ENCODE measurements around the gene ULK3. TPM values are rescaled to one million over a fixed set of nuclear protein-coding genes. Genes with fewer than 3 reads are reported as not detected.

The ULK3 gene
- total RNA-seq, 2 donors from 2014 or later = 48.5 to 53.8 TPM

DNA sequence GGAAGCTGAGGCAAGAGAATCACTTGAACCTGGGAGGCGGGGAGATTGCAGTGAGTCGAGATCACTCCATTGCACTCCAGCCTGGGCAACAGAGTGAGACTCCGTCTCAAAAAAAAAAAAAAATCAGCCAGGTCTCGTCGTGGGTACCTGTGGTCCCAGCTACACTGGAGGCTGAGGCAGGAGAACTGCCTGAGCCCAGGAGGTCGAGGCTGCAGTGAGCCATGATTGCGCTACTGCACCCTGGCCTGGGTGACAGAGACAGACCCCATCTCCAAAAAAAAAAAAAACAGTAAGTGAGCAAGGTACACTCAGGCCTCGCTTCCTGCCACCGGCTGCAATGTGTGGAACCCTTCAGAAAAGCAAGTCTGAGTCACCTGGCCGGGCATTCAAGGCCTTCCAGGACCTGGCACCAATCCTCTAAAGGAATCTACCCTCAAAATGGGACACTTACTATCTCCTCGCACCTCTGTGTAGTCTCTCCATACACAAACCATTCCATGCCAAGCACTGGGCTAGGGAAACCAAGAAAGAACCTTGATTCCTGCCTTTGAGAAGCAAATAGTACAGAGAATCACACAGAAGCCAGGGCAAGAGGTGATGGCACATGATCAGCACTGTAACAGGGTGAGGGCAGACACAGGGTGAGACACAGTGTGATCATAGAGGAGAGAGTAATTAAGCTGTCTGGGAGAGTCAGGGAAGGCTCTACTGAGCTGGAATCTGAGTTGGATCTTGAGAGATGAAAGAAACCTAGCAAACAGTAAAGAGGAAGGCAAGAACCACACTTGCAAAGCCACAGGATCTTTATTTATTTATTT lies 20.5 kb upstream of the ULK3 start:
- ATAC-seq (replicated peaks in 1 of 2) (peak; percentile 67 to 77), DNase-seq (no peak)
- H3K27ac Mint-ChIP-seq = peak overlapping the region; percentile 58
- H3K36me3 Mint-ChIP-seq (ENCODE audit: insufficient read depth in 2 of 2) = peaks cover 2 to 6% of the 10 kb centered on the region in 2 donors
- H3K4me1 Mint-ChIP-seq (ENCODE audit: low read depth) = peaks cover 68% of the 10 kb centered on the region
- H3K27me3 Mint-ChIP-seq (ENCODE audit: low read depth) = no peaks in the 10 kb centered on the region
- peak overlapping the region in 1 of 2 donors; percentile 0 for H3K4me3 Mint-ChIP-seq
- H3K9me3 Mint-ChIP-seq = no peaks in the 10 kb centered on the region

DNA sequence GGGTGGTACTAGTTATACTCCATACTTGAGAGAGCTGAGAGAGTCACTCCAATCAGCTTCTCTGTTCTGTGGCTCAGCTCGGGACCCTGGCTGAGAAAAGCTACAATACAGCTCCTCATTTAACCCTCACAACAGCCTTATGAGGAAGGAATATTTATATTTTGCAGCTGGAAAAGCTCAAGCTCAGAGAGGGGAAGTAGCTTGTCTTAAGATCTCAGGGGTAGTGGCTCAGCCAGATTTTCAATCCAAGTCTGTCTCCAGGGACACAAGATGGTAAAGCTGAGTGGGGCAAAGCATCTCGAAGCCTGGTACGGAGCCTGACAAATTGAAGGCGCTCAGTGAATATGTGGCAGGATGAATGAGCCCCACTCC lies 15.4 kb upstream of the ULK3 start:
- Mint-ChIP-seq H3K27ac (peak overlapping the region; percentile 88), H3K4me3 (peak overlapping the region in 1 of 2 donors; percentile 44), H3K27me3 (ENCODE audit: low read depth) (no peaks in the 10 kb centered on the region), H3K9me3 (no peaks in the 10 kb centered on the region), H3K4me1 (ENCODE audit: low read depth) (peaks cover 41% of the 10 kb centered on the region), H3K36me3 (ENCODE audit: insufficient read depth in 2 of 2) (peaks cover 0 to 5% of the 10 kb centered on the region in 2 donors)
- ATAC-seq (replicated peaks in 1 of 2) (peak in 1 of 2 donors; percentile 22), DNase-seq (no peak)

DNA sequence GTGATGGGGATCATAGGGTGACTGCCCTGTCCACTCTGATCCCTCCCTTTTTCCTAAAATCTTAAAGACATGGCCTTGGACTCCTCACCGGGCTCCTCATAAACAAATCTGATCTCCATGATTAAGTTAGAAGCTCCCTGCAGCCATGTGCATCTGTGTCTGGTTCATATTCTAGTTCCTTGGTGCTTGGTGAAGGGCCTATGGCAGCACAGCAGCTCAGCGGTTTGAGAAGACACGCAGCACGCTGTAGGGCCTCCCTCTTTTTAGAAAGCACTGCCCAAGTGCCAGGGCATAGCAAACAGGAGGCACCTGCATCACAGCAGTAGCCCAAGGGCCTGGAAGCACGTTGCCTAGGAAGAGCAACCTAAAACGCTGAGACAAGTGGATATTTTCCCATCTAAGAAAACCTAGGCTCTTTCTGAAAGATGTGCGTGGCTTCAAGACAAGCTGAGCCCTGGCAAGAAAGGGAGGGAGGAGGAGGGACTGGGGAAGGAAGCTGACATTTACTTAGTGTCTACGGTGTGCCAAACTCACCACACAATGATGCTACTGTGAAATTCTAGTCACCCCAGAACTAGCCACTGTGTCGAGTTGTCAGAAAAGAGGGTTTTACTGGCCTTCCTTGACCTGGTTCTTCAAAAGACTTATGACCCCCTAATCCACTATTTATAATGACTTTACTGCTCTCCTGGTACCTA lies 14.9 kb upstream of the ULK3 start:
- no peaks in the 10 kb centered on the region for H3K9me3 Mint-ChIP-seq
- H3K36me3 Mint-ChIP-seq (ENCODE audit: insufficient read depth in 2 of 2) = peaks cover 0 to 8% of the 10 kb centered on the region in 2 donors
- peaks cover 40% of the 10 kb centered on the region for H3K4me1 Mint-ChIP-seq (ENCODE audit: low read depth)
- no peaks in the 10 kb centered on the region for H3K27me3 Mint-ChIP-seq (ENCODE audit: low read depth)
- no peak for DNase-seq
- peak overlapping the region; percentile 88 for H3K27ac Mint-ChIP-seq
- peak; percentile 51 to 89 for ATAC-seq (replicated peaks in 1 of 2)
- peak overlapping the region in 1 of 2 donors; percentile 44 for H3K4me3 Mint-ChIP-seq

DNA sequence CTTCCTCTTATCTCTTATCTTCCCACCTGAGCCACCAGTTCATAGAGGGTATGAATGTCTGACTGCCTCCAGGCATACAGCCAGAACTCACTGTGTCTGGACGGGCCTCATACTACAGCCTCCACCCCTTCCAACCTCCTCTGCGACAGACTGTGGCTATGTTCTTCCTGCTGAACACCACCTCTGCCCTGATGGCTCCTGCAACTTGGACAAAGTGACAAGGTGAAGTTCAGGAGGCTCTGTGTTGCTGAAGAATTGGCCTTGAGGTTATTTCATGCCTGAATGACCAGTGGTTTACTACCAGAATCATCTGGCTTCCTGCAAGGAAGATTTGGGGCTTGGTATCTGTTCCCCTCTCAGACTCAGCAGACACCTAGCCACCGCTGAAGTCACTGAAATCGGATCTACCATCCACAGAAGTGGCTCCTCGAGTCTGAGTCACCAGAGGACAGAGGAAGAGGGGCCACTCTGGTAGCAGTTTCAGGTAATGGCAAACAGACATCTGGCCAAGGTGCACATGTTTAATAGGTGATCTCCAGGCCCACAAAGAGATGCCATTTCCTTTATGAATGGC lies 14.2 kb upstream of the ULK3 start:
- ATAC-seq (replicated peaks in 1 of 2) = no peak
- no peak overlapping the region for H3K4me3 Mint-ChIP-seq

DNA sequence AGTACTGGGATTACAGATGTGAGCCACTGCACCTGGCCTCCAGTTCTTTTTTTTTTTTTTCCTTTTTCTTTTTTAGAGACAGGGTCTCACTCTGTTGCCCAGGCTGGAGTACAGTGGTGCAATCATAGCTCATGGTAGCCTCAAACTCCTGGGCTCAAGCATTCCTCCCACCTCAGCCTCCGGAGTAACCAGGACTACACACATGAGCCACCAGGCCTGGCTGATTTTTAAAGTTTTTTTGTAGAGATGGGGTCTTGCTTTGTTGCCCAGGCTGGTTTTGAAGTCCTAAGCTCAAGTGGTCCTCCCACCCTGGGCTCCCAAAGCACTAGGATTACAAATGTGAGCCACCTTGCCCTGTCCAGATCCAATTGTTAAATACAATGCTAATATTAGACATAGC lies 13.6 kb upstream of the ULK3 start:
- peaks cover 40% of the 10 kb centered on the region for H3K4me1 Mint-ChIP-seq (ENCODE audit: low read depth)
- H3K9me3 Mint-ChIP-seq = no peaks in the 10 kb centered on the region
- H3K27ac Mint-ChIP-seq = peak overlapping the region; percentile 42
- DNase-seq (no peak), ATAC-seq (replicated peaks in 1 of 2) (no peak)
- H3K27me3 Mint-ChIP-seq (ENCODE audit: low read depth) = no peaks in the 10 kb centered on the region
- no peak overlapping the region for H3K4me3 Mint-ChIP-seq
- peaks cover 0 to 8% of the 10 kb centered on the region in 2 donors for H3K36me3 Mint-ChIP-seq (ENCODE audit: insufficient read depth in 2 of 2)

More for the DNA sequence above, 14.2 kb upstream of the ULK3 start:
- DNase-seq = no peak
- Mint-ChIP-seq H3K27ac (peak overlapping the region; percentile 24), H3K4me1 (ENCODE audit: low read depth) (peaks cover 40% of the 10 kb centered on the region), H3K9me3 (no peaks in the 10 kb centered on the region), H3K36me3 (ENCODE audit: insufficient read depth in 2 of 2) (peaks cover 0 to 8% of the 10 kb centered on the region in 2 donors), H3K27me3 (ENCODE audit: low read depth) (no peaks in the 10 kb centered on the region)

DNA sequence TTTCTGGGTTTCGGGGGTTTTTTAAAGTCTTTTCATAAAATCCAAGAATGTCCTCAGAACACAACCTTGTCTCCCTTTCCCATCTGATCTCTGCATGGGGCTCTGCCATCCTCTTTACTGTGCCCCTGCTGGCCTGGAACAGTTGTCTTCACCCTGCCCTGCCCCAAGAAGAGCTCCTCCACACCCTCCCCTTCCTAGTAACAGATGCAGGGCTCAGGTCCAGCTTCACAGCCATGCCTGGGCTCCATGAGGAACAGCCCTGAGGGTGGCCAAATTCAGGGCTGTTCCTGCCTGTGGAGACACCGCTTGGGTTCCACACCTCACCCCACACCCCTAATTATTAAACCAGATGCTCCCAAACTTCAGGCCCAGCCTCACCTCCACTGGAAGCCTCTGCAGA lies 12.9 kb upstream of the ULK3 start:
- H3K36me3 Mint-ChIP-seq (ENCODE audit: insufficient read depth in 2 of 2) = peaks cover 0 to 8% of the 10 kb centered on the region in 2 donors
- no peak overlapping the region for H3K4me3 Mint-ChIP-seq
- H3K27me3 Mint-ChIP-seq (ENCODE audit: low read depth) = no peaks in the 10 kb centered on the region
- H3K27ac Mint-ChIP-seq = no peak overlapping the region
- DNase-seq (no peak), ATAC-seq (replicated peaks in 1 of 2) (no peak)
- H3K4me1 Mint-ChIP-seq (ENCODE audit: low read depth) = peaks cover 40% of the 10 kb centered on the region
- no peaks in the 10 kb centered on the region for H3K9me3 Mint-ChIP-seq

DNA sequence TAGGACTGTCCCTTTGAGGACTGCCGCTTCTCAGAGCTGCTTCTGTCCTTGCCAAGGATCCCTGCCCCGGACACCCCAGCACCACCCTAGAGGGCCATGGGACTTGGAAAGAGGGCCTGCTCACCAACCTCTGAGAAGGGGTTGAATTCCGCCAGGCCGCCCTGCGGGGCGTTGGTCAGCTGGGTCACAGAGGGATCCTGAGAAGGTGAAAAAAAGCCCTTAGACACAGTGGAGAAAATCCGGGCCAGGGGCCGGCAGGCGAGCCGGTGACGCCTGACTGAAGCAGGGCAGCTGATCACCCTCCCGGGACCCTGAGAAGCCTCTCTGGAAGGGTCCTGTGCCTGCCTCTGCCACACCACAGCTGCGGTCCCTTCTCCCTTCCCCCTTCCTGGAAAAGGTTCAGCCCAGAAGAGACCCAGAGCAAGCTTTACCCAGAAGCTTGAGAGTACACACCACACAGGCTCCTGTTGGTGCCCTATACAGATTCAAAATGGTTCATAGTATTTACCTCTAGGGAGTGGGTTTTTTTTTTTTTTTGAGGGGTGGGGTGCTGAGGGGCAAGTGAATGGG lies 11.6 kb upstream of the ULK3 start:
- no peak overlapping the region for H3K4me3 Mint-ChIP-seq
- H3K4me1 Mint-ChIP-seq (ENCODE audit: low read depth) = peaks cover 30% of the 10 kb centered on the region
- H3K27ac Mint-ChIP-seq = peak overlapping the region; percentile 15
- DNase-seq = no peak
- no peaks in the 10 kb centered on the region for H3K27me3 Mint-ChIP-seq (ENCODE audit: low read depth)
- ATAC-seq (replicated peaks in 1 of 2) = no peak
- H3K9me3 Mint-ChIP-seq = no peaks in the 10 kb centered on the region
- peaks cover 0 to 8% of the 10 kb centered on the region in 2 donors for H3K36me3 Mint-ChIP-seq (ENCODE audit: insufficient read depth in 2 of 2)

DNA sequence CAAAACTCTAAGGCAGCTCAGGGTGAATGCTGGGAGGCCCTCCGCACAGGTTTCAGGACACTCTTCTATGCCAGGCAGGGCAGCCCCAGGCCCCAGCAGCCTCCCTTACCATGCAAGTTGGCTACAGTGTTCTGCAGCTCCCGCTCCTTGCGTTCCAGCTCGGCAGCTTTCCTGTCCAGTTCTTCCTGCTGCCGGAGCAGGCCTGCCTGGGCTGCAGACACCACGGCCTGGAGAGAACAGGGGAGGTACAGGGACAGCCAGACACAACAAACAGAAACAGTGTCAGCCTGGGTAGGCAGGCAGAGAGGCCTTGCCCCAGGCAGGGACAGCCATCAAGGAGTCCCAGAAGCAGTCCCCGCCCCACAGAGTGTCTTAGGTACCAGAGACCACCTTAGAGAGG lies 9.0 kb upstream of the ULK3 start:
- DNase-seq = no peak
- no peaks in the 10 kb centered on the region for H3K27me3 Mint-ChIP-seq (ENCODE audit: low read depth)
- H3K4me3 Mint-ChIP-seq = no peak overlapping the region
- peaks cover 4% of the 10 kb centered on the region for H3K4me1 Mint-ChIP-seq (ENCODE audit: low read depth)
- no peak for ATAC-seq (replicated peaks in 1 of 2)
- H3K36me3 Mint-ChIP-seq (ENCODE audit: insufficient read depth in 2 of 2) = peaks cover 0 to 7% of the 10 kb centered on the region in 2 donors
- H3K27ac Mint-ChIP-seq = no peak overlapping the region
- H3K9me3 Mint-ChIP-seq = no peaks in the 10 kb centered on the region

DNA sequence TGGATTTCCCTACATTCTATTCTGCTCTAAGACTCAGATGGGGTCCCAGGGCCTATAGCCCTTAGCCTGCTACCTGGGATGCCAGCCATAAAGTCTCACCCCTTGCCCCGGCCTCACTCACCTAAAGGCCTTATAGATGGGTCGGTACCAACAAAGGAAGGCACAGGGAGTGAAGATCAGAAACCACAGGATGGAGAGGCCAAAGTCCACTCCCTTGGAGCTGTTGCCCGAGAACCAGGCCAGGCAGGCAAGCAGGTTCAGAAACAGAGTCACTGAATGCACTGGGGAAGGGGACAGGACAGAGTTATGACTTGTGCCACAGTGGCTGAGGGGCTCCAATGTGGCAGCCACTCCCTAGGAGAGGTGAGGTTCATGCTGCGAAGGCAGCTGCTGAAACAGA lies 7.4 kb upstream of the ULK3 start:
- Mint-ChIP-seq H3K27me3 (ENCODE audit: low read depth) (no peaks in the 10 kb centered on the region), H3K27ac (no peak overlapping the region), H3K4me1 (ENCODE audit: low read depth) (peaks cover 6% of the 10 kb centered on the region), H3K9me3 (no peaks in the 10 kb centered on the region), H3K36me3 (ENCODE audit: insufficient read depth in 2 of 2) (peaks cover 0 to 9% of the 10 kb centered on the region in 2 donors), H3K4me3 (no peak overlapping the region)
- ATAC-seq (replicated peaks in 1 of 2) (no peak), DNase-seq (no peak)

DNA sequence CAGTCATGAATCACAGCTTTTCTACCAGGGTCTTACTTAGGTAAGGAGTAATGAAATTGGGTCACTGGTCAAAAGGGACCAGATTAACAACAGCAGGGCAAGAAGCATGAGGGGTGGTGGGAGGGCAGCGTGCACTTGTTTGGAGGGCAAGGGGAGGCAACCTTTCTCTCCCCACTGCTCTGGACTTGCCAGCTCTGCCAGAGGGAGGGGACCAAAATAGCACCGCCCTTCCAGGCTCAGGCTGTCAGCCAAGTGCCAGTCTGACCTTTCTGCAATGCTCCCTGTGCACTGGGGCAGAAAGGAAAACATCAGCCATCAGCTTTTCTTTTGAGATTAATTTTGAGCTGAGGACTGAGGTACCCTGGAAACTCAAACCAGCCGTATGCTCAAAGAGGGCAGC lies 4.5 kb upstream of the ULK3 start:
- Mint-ChIP-seq H3K9me3 (no peaks in the 10 kb centered on the region), H3K27ac (peak overlapping the region; percentile 40), H3K4me3 (no peak overlapping the region), H3K27me3 (ENCODE audit: low read depth) (no peaks in the 10 kb centered on the region), H3K4me1 (ENCODE audit: low read depth) (peaks cover 23% of the 10 kb centered on the region), H3K36me3 (ENCODE audit: insufficient read depth in 2 of 2) (peaks cover 0 to 5% of the 10 kb centered on the region in 2 donors)
- ATAC-seq (replicated peaks in 1 of 2) (no peak), DNase-seq (no peak)

DNA sequence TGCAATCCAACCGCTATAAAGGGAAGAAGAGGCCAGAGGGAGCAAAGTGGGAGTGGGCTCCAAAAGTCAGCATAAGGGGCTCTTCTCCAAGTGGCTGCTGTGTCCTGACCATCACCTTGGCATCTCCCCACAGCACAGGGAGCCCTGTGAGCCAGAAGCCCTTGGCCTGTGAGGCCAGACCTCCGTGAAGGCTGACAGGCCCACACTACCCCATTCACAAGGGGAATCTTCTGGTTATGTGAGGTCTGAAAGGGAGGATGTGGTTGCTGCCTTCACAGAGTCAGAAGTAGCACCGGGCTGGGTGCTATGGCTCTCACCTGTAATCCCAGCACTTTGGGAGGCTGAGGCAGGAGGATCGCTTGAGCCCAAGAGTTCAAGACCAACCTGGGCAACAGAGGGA lies 2.6 kb upstream of the ULK3 start:
- Mint-ChIP-seq H3K27ac (peak overlapping the region; percentile 92), H3K4me1 (ENCODE audit: low read depth) (peaks cover 42% of the 10 kb centered on the region), H3K9me3 (no peaks in the 10 kb centered on the region), H3K27me3 (ENCODE audit: low read depth) (no peaks in the 10 kb centered on the region), H3K4me3 (peak overlapping the region; percentile 64 to 93), H3K36me3 (ENCODE audit: insufficient read depth in 2 of 2) (peaks cover 0 to 6% of the 10 kb centered on the region in 2 donors)
- DNase-seq = peak in 1 of 2 donors; percentile 28
- peak; percentile 14 for ATAC-seq (replicated peaks in 1 of 2)

DNA sequence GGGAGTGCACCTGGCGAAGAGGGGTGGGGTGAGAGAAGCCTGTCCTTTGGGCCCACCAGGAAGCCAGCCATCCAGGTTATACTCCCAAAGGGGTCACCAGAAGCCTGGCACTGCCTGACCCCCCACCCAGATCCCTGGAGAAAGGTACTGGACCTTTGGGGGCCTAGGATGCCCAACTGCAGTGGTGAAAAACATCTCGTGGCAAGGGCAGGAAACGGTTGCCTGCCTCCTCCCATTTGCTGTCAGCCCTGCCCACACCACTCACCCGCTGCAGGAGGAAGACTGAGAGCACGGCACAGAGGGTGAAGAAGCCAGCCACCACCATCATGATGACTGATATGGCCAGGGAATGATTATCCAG lies 2.2 kb upstream of the ULK3 start:
- Mint-ChIP-seq H3K27ac (peak overlapping the region; percentile 92), H3K4me1 (ENCODE audit: low read depth) (peaks cover 46% of the 10 kb centered on the region), H3K36me3 (ENCODE audit: insufficient read depth in 2 of 2) (peaks cover 0 to 6% of the 10 kb centered on the region in 2 donors)

More for the DNA sequence above, 2.2 kb upstream of the ULK3 start:
- peak; percentile 49 to 64 for ATAC-seq (replicated peaks in 1 of 2)
- Mint-ChIP-seq H3K9me3 (no peaks in the 10 kb centered on the region), H3K27me3 (ENCODE audit: low read depth) (no peaks in the 10 kb centered on the region), H3K4me3 (peak overlapping the region; percentile 64 to 93)
- peak; percentile 67 to 70 for DNase-seq
